ENCODE data around the gene KSR1. TPM values are rescaled to one million over a fixed set of nuclear protein-coding genes. Genes with fewer than 3 reads are reported as not detected.
A peak's percentile ranks its signal among the peaks of the same experiment; 100 is the strongest.

KSR1 gene
- total and polyA plus RNA-seq, 2 of the 4 experiments (the other 2 are of a cell fraction) = 12.5 to 21.9 TPM

DNA sequence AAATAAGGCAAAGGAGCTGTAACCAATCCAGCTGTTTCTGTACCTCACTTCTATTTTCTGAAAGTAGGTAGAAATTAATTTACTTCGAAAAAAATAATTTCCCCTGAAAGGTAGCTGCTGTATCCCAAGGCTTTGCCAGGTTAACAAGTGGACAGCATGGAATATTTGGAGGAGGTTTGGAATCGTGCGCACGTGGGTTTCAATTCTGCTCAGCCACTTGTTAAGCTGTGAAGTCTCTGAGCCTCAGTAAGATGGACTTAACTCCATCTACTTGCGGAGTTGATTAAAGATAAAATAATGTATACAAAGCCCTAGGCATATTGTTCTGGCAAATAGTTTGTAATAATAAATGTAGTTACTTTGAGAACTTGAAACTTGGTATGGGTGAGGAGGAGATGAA, 117.3 kb downstream of the KSR1 start:
- in situ Hi-C loops (cut with MboI; ENCODE audit: low sequenced_read_pairs) (loop anchor here (10.0 kb wide), 1 partner anchor 61 kb away; the partner anchor contains the start of gene LGALS9), intact Hi-C loops (cut with micrococcal nuclease) (no loop called here), dilution Hi-C loops (cut with HindIII; ENCODE audit: low sequenced_read_pairs, unreplicated experiment) (no loop called here)
- peaks cover 40% of the 10 kb centered on the region for H3K9me1 ChIP-seq (ENCODE audit: insufficient read depth, low read length)
- H3K27ac ChIP-seq (ENCODE audit: insufficient read depth, low read length) = peak overlapping the region; percentile 65
- H2BK15ac ChIP-seq (ENCODE audit: low read depth, low read length) = no peak overlapping the region
- peak overlapping the region; percentile 55 for H2BK5ac ChIP-seq (ENCODE audit: low read depth, low read length, poor library complexity, severe bottlenecking)
- H2BK20ac ChIP-seq (ENCODE audit: low read depth, low read length) = peak overlapping the region; percentile 56
- H3K18ac ChIP-seq (ENCODE audit: low read depth, low read length) = peak overlapping the region; percentile 42
- no peak for TF ChIP-seq NFE2L2 (IDR thresholded peaks at IDR 0.05; ENCODE audit: low read depth, low read length)
- 0 out of 2 replicates have a peak, but pooled peaks have one; percentile 15 for TF ChIP-seq POLR2A (IDR thresholded peaks at IDR 0.05; ENCODE audit: low read depth, low read length)
- peaks cover 71% of the 10 kb centered on the region for H3K4me1 ChIP-seq (ENCODE audit: control insufficient read depth, insufficient read depth, low read length)
- peaks cover 52 to 87% of the 10 kb centered on the region in 2 experiments for H3K79me1 ChIP-seq (ENCODE audit: low read depth in 1 of 2, low read length in 2 of 2)
- no peaks in the 10 kb centered on the region for H3K9me3 ChIP-seq (ENCODE audit: control insufficient read depth, insufficient read depth, low read length)
- H3K4me3 ChIP-seq (ENCODE audit: insufficient read depth, low read depth, low read length) = no peak overlapping the region
- no peak overlapping the region for H2AFZ ChIP-seq (replicated peaks; ENCODE audit: low read length, poor library complexity)
- peak overlapping the region; percentile 40; the same call in 1 of the 2 replicates for H3K14ac ChIP-seq (replicated peaks; ENCODE audit: low read depth, low read length)
- no peak overlapping the region for H2AK9ac ChIP-seq (replicated peaks; ENCODE audit: low read depth, low read length, poor library complexity)
- peaks cover 6% of the 10 kb centered on the region for H4K20me1 ChIP-seq (ENCODE audit: insufficient read depth, low read length)
- H3K4ac ChIP-seq (ENCODE audit: low read depth, low read length) = peak overlapping the region; percentile 71
- H3K9ac ChIP-seq (ENCODE audit: low read depth, low read length) = no peak overlapping the region
- H2BK120ac ChIP-seq (ENCODE audit: low read depth, low read length) = peak overlapping the region; percentile 73
- H4K91ac ChIP-seq (ENCODE audit: insufficient read depth, low read depth, low read length) = peak overlapping the region; percentile 76; the same call in 1 of the 2 replicates
- H3K27me3 ChIP-seq (ENCODE audit: control insufficient read depth, insufficient read depth, low read length) = no peaks in the 10 kb centered on the region
- ChIA-PET CTCF (interaction anchor here (0.6 kb wide), 1 partner anchor 271 kb away, joined by 3 read pairs; no protein-coding TSS in a partner anchor), POLR2A (ENCODE audit: unreplicated experiment) (no interaction called here)
- no peak overlapping the region for H3K23ac ChIP-seq (ENCODE audit: low read depth, low read length)
- peak overlapping the region in 1 of 2 experiments; percentile 62; a peak in 2 of 4 replicates for H4K8ac ChIP-seq (ENCODE audit: low read depth in 2 of 2, low read length in 2 of 2)
- H3K56ac ChIP-seq (ENCODE audit: extremely low read depth, insufficient read depth, low read length) = no peak overlapping the region
- no peak overlapping the region for H4K5ac ChIP-seq (ENCODE audit: low read depth, low read length)
- no CpG with 5 or more reads among the region's 5 CpGs for WGBS, 2 experiments (ENCODE audit: extremely low coverage in 2 of 2, insufficient read length in 1 of 2)
- H3K4me2 ChIP-seq (ENCODE audit: low read depth, low read length) = 0 out of 2 replicates have a peak overlapping the region, but pooled peaks have one; percentile 17
- BruUV-seq (replicated peaks) = no TSS peak
- ATAC-seq (ENCODE audit: low read depth) (no peak), DNase-seq (no peak)
- H3K36me3 ChIP-seq (ENCODE audit: control insufficient read depth, insufficient read depth, low read length) = peaks cover 7% of the 10 kb centered on the region; the same call in 1 of the 2 replicates
- H2AK5ac ChIP-seq (ENCODE audit: low read depth, low read length) = peak overlapping the region; percentile 69
